ENCODE results near the gene FKBP11. TPM values are rescaled to one million over a fixed set of nuclear protein-coding genes. Genes with fewer than 3 reads are reported as not detected.

The FKBP11 gene
- 25.8 and 28.5 TPM in 2 replicates for total RNA-seq

DNA sequence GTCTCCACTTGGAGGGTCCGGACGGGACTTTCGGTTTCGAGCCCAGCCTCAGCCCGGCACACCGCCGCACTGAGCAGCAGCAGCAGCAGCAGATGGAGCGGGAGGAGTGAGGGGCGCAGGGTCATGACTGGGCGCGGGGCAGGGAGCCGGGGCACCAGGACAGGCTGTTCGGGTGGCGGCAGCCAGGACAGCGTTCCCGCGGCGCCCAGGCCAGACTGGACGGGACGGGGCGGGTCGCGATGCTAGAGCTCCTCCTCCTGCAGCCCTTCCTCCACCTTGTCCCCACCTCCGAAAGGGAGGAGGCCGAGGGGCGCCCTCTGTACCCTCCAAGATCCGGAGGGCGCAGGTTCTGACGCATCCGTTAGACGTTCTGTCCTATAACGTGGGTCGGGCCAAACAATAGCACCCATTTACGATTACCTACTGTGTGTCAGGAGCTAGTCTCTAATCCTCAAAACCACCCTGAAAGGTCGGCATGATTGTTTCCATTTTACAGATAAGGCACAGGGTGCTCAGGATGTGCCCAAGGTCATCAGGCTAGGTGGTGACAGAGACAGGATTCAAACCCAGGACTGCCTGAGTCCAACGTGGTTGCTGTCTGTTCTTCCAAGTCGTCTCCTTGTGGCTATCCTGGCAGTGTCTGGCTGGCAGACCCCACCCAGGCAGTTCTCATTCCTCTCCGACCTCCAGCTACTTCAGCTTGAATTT, at the start of gene FKBP11:
TSS of gene FKBP11 (minus strand) at position 189 of the 708 bp plus-strand sequence. CDS start at position 125, 64 bp downstream.

DNA sequence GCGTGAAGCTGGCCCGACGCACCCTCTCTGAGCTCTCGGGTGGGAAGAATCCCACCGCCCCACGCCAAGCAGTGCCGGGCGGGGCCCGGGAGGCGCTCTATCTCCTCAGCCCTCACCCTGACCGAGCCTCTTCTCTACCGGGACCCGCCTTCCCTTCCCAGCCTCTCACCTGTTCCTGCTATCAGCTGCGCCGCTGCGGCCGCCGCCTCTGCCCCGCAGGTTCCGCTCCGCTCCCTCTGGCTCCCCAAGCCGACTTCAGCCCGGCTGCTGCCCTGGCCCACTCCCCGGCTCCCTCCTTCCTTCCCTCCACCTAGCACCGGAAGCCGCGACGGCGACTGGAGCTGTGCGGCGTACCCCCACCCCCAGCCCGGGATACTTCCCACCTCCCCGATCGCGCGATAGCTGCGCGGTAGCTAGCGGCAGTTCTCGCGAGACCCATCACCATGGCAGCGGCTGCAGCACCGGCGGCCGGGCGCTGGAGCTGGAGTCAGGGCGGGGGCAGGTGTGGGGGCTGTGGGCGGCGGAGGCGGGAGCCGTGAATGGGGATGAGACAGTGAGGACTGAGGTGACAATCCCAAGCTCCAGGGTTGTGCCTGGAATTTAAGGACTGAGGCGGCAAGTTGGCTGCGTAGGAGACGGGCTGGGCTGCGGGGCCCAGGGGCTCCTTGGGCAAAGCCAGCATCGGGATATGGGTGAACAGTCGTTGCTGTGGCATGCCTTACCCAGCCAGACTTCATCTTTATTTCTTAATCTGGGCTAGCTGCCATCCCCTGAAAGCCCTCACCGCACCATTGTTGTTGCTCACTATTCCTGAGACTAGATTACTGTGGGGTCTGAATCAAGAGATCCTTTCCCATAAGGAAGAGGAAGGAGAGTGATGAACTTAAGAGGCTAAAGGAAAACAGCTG, 32.1 kb upstream of the FKBP11 start, which contains the start of gene ARF3:
TSS of gene ARF3 (minus strand) at position 347 of the 908 bp plus-strand sequence. CDS start 16,392 bp downstream, outside the sequence.

Other genes starting within 250 kb of the FKBP11 start
- gene KANSL2, start 243.3 kb downstream of the FKBP11 start, total RNA-seq: 17.8 and 24.4 TPM in 2 replicates
- 11.0 and 12.5 TPM in 2 replicates for gene CCNT1, start 208.8 kb downstream of the FKBP11 start, total RNA-seq
- gene ADCY6, start 136.4 kb downstream of the FKBP11 start, total RNA-seq: 16.9 and 19.7 TPM in 2 replicates
- 9.0 and 19.5 TPM in 2 replicates for gene CACNB3, start 107.0 kb downstream of the FKBP11 start, total RNA-seq
- 73.7 and 74.7 TPM in 2 replicates for gene DDX23, start 73.3 kb downstream of the FKBP11 start, total RNA-seq
- gene RND1, start 59.6 kb downstream of the FKBP11 start, total RNA-seq: 4.1 and 5.3 TPM in 2 replicates
- gene ARF3, start 32.0 kb upstream of the FKBP11 start, total RNA-seq: 109 and 119 TPM in 2 replicates
- not detected in 2 replicates for gene WNT10B, start 46.2 kb upstream of the FKBP11 start, total RNA-seq
- not detected in 2 replicates for gene WNT1, start 52.8 kb upstream of the FKBP11 start, total RNA-seq
- under 0.01 TPM in 1 of 2 replicates, not detected in the other for gene DDN, start 73.9 kb upstream of the FKBP11 start, total RNA-seq
- 39.6 and 41.2 TPM in 2 replicates for gene PRKAG1, start 93.3 kb upstream of the FKBP11 start, total RNA-seq
- 15.9 and 39.8 TPM in 2 replicates for gene KMT2D, start 135.3 kb upstream of the FKBP11 start, total RNA-seq
- 5.4 and 6.9 TPM in 2 replicates for gene RHEBL1, start 144.5 kb upstream of the FKBP11 start, total RNA-seq
- gene DHH, start 169.3 kb upstream of the FKBP11 start, total RNA-seq: 3.5 and 4.4 TPM in 2 replicates
- 32.2 and 51.6 TPM in 2 replicates for gene LMBR1L, start 185.4 kb upstream of the FKBP11 start, total RNA-seq
- 3,914 and 4,040 TPM in 2 replicates for gene TUBA1B, start 205.9 kb upstream of the FKBP11 start, total RNA-seq